ENCODE measurements around the gene MSI2.

DNA sequence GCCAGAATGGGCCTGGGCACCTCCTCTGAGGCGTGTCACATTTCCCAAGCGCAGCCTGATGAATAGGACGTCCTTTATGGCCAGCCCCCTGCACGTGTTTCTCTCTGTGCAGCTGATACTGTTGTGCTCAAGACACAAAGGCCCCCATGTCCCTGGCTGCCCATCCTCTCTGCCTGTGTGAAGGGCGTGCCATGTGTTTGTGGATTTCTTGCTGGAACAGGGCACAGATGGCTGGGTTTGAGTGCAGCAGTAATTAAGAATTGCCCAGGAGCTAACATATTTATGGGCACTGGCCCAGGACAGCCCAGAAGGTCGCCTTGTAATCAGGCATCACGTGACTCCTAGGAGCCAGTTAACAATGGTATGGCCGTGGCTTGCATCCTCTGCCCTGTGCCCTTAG lies 307.6 kb downstream of the MSI2 start:
- TF ChIP-seq, protein P1, sequence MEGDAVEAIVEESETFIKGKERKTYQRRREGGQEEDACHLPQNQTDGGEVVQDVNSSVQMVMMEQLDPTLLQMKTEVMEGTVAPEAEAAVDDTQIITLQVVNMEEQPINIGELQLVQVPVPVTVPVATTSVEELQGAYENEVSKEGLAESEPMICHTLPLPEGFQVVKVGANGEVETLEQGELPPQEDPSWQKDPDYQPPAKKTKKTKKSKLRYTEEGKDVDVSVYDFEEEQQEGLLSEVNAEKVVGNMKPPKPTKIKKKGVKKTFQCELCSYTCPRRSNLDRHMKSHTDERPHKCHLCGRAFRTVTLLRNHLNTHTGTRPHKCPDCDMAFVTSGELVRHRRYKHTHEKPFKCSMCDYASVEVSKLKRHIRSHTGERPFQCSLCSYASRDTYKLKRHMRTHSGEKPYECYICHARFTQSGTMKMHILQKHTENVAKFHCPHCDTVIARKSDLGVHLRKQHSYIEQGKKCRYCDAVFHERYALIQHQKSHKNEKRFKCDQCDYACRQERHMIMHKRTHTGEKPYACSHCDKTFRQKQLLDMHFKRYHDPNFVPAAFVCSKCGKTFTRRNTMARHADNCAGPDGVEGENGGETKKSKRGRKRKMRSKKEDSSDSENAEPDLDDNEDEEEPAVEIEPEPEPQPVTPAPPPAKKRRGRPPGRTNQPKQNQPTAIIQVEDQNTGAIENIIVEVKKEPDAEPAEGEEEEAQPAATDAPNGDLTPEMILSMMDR (IDR thresholded peaks at IDR 0.05) = no peak
- TF ChIP-seq POLR2A (IDR thresholded peaks at IDR 0.05) = no peak

Data from adrenal gland (tissue), 5 donors.